SK-N-SH (cell line): ENCODE data around the gene OSBP2. TPM values are rescaled to one million over a fixed set of nuclear protein-coding genes. Genes with fewer than 3 reads are reported as not detected.

Experiments used
- CTCF ChIA-PET: fragments of 300-600, 350-600 bp; formaldehyde crosslinking; extraction: SDS; loops from one replicate; lab custom pipeline; 2021; lab: Yijun Ruan, JAX
- POLR2A ChIA-PET: fragments of 350-600 bp; sonication (Branson Sonifier 250); formaldehyde crosslinking; extraction: SDS; loops from one replicate; lab custom pipeline; 2020; ENCODE audit warnings: antibody characterized with exemption, inconsistent platforms; lab: Yijun Ruan, JAX
- DNase-seq: peaks from one replicate; pipeline ENCODE4 v3.0.0; 2012
- H2AFZ ChIP-seq: fragments of 200-600 bp; sonication (generic); 2 replicates; pipeline ENCODE4 v1.8.1; 2016; ENCODE audit warnings: antibody characterized with exemption, mild to moderate bottlenecking, low read depth
- H3F3A ChIP-seq: fragments of 200-600 bp; sonication (generic); replicated peaks from 2 replicates; pipeline ENCODE3; 2016; ENCODE audit warnings: antibody characterized with exemption, mild to moderate bottlenecking; ENCODE audit not compliant: insufficient read depth
- H3K27ac ChIP-seq, 2 experiments: fragments of 200-500 bp in 1 of 2; fragments of 200-600 bp in 1 of 2; sonication (Bioruptor generic) in 1 of 2; sonication (generic), shearing (Covaris generic) in 1 of 2; 2 replicates each; pipeline versions ENCODE4 v1.5.1 to v1.6.1; 2014 to 2016; ENCODE audit warnings: low read depth in 2 of 2, inconsistent platforms in 1 of 2, low read length in 1 of 2, mild to moderate bottlenecking in 1 of 2, mixed read lengths in 1 of 2
- H3K27me3 ChIP-seq: fragments of 200-600 bp; sonication (generic), shearing (Covaris generic); 2 replicates; pipeline ENCODE4 v1.6.1; 2016; ENCODE audit warnings: mixed run types; ENCODE audit not compliant: insufficient read depth
- H3K36me3 ChIP-seq, 2 experiments: fragments of 200-500 bp in 1 of 2; fragments of 200-600 bp in 1 of 2; sonication (Bioruptor generic) in 1 of 2; sonication (generic) in 1 of 2; replicated peaks in 1 of 2; 2 replicates each; pipeline versions ENCODE3 to v1.5.1; 2014 to 2016; ENCODE audit warnings: low read length in 1 of 2, mild to moderate bottlenecking in 1 of 2; ENCODE audit not compliant: insufficient read depth in 2 of 2, control insufficient read depth in 1 of 2
- H3K4me1 ChIP-seq, 2 experiments: fragments of 200-500 bp in 1 of 2; fragments of 200-600 bp in 1 of 2; sonication (Bioruptor generic) in 1 of 2; sonication (generic), shearing (Covaris generic) in 1 of 2; 2 replicates each; pipeline versions ENCODE4 v1.5.1 to v1.6.1; 2014 to 2016; ENCODE audit warnings: low read depth in 1 of 2, low read length in 1 of 2, mixed run types in 1 of 2; ENCODE audit not compliant: insufficient read depth in 2 of 2, control insufficient read depth in 1 of 2
- H3K4me2 ChIP-seq: fragments of 200-600 bp; sonication (generic), shearing (Covaris generic); 2 replicates; pipeline ENCODE4 v1.6.1; 2017; ENCODE audit warnings: mixed run types
- H3K4me3 ChIP-seq, 2 experiments: fragments of 200-500 bp in 1 of 2; fragments of 200-600 bp in 1 of 2; sonication (Bioruptor generic) in 1 of 2; sonication (generic), shearing (Covaris generic) in 1 of 2; 2 replicates each; pipeline versions ENCODE4 v1.5.1 to v1.8.1; 2014 to 2016; ENCODE audit warnings: low read depth in 2 of 2, inconsistent platforms in 1 of 2, low read length in 1 of 2, mild to moderate bottlenecking in 1 of 2, mixed read lengths in 1 of 2, moderate library complexity in 1 of 2
- H3K79me2 ChIP-seq: fragments of 200-600 bp; sonication (generic); 2 replicates; pipeline ENCODE4 v1.8.1; 2017; ENCODE audit warnings: mild to moderate bottlenecking; ENCODE audit not compliant: insufficient read depth
- H3K9ac ChIP-seq: fragments of 200-600 bp; sonication (generic); 2 replicates; pipeline ENCODE4 v1.6.1; 2017; ENCODE audit warnings: mixed run types
- H3K9me2 ChIP-seq: fragments of 200-600 bp; sonication (generic); 2 replicates; pipeline ENCODE4 v1.6.1; 2017; ENCODE audit warnings: mixed run types
- H3K9me3 ChIP-seq: fragments of 200-600 bp; sonication (generic); 2 replicates; pipeline ENCODE4 v1.6.1; 2017; ENCODE audit warnings: mixed run types, mild to moderate bottlenecking, moderate library complexity
- H4K20me1 ChIP-seq: fragments of 200-600 bp; sonication (generic); 2 replicates; pipeline ENCODE4 v1.6.1; 2017; ENCODE audit warnings: mild to moderate bottlenecking, mixed run types; ENCODE audit not compliant: insufficient read depth
- EZH2phosphoT487 ChIP-seq: fragments of 200-600 bp; sonication (generic); IDR thresholded peaks from 2 replicates; pipeline ENCODE4 v1.6.1; 2017; ENCODE audit warnings: low read depth, mixed run types, mild to moderate bottlenecking, antibody characterized with exemption, moderate library complexity, borderline replicate concordance
- GABPA ChIP-seq: IDR thresholded peaks from 2 replicates; pipeline ENCODE4 v1.4.0; 2012; ENCODE audit warnings: low read depth, mild to moderate bottlenecking
- GATA2 ChIP-seq: sonication (generic); formaldehyde crosslinking; IDR thresholded peaks from 2 replicates; pipeline ENCODE4 v1.5.0; 2020; ENCODE audit warnings: mild to moderate bottlenecking, missing genetic modification reagents
- MEF2A ChIP-seq: IDR thresholded peaks from 2 replicates; pipeline ENCODE4 v1.4.0; 2012; ENCODE audit warnings: low read depth, borderline replicate concordance
- POLR2AphosphoS5 ChIP-seq: IDR thresholded peaks from 2 replicates; pipeline ENCODE4 v1.6.1; 2012; ENCODE audit warnings: low read depth, low read length
- RXRA ChIP-seq: IDR thresholded peaks from 2 replicates; pipeline ENCODE4 v1.4.0; 2012; ENCODE audit warnings: low read depth, mild to moderate bottlenecking, borderline replicate concordance
- SIN3A ChIP-seq: IDR thresholded peaks from 2 replicates; pipeline ENCODE4 v1.6.1; 2012; ENCODE audit warnings: low read depth, mild to moderate bottlenecking, low read length, moderate library complexity, borderline replicate concordance
- TAF1 ChIP-seq: IDR thresholded peaks from 2 replicates; pipeline ENCODE4 v1.6.1; 2012; ENCODE audit warnings: low read depth, mild to moderate bottlenecking, low read length, moderate library complexity, borderline replicate concordance
- TCF12 ChIP-seq: IDR thresholded peaks from 2 replicates; pipeline ENCODE4 v1.4.0; 2012
- TEAD4 ChIP-seq: IDR thresholded peaks from 2 replicates; pipeline ENCODE4 v1.4.0; 2012; ENCODE audit warnings: mild to moderate bottlenecking, borderline replicate concordance; ENCODE audit not compliant: insufficient read depth
- WGBS: methylation state at CpG from one replicate; pipeline ENCODE4 v1.1.6; 2017; ENCODE audit warnings: low lambda C conversion rate; 5-methylcytosine and 5-hydroxymethylcytosine counted together
- polyA plus RNA-seq, 3 experiments: library from polyadenylated mRNA; depleted of rRNA; stranded (reverse); fragments of >200 nt; gene quantifications; 2 replicates each; pipeline ENCODE4 v1.2.3, GENCODE V29; 2012
- TF ChIP-seq, protein P1 (sequence below): fragments of 150-350 bp; IDR thresholded peaks from 2 replicates; pipeline ENCODE4 v1.6.1; 2017; ENCODE audit warnings: antibody characterized with exemption, low read length, low read depth, borderline replicate concordance
- TF ChIP-seq, protein P2 (sequence below): IDR thresholded peaks from 2 replicates; pipeline ENCODE4 v1.4.0; 2012; ENCODE audit warnings: low read depth
- TF ChIP-seq, protein P3 (sequence below): fragments of 150-350 bp; IDR thresholded peaks from 2 replicates; pipeline ENCODE4 v1.6.1; 2016; ENCODE audit warnings: mild to moderate bottlenecking, low read depth, low read length

The OSBP2 gene
- polyA plus RNA-seq, 1 of the 3 experiments (the other 2 are of a cell fraction), result 3.1 TPM

DNA sequence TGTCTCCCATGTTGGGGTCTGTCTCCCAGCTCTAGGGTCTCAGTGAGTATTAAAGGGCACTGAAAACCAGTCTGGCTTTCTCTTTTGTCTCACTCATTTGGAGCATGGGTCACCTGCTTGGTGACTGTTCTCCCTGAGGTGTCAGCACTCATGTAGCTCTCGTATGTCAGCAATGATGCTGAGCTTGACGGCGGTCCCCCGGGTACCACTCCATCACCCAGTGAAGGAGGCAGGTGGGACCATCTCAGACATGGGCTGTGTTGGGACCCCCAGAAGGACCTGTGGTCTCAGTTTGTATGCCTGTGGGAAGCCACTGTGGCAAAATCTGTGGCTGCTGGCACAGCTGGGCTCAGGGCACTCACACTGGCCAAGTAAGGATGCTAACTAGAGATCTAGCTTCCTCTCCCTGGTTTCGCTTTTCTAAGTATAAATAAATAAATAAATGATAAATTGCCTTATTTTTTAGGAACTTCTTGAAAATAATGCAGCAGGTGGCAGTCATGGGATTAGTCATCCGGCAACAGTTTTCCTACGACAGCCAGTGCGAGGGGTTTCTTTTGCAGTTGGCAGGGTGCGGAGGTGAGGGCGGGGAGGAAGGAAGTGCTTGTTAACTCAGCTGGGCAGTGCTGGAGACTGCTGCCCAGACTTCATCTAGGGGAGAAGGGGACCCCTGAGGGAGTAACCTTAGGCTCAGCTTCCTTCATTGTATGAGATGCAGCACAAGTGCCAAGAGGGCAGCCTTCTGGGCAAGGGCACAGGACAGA, 48.8 kb downstream of the OSBP2 start:
- Histone ChIP-seq H3K27ac (no peak overlapping the region), H3K36me3 (no peaks in the 10 kb centered on the region), H3K9ac (no peak overlapping the region), H3K9me3 (no peaks in the 10 kb centered on the region), H3K4me1 (no peaks in the 10 kb centered on the region), H3K9me2 (no peaks in the 10 kb centered on the region), H3K27me3 (no peaks in the 10 kb centered on the region), H3K79me2 (no peaks in the 10 kb centered on the region), H3K4me3 (no peak overlapping the region), H2AFZ (no peak overlapping the region), H3K4me2 (no peak overlapping the region), H4K20me1 (no peaks in the 10 kb centered on the region), H3F3A (no peaks in the 10 kb centered on the region)
- no peak for TF ChIP-seq TEAD4
- TF ChIP-seq GABPA, result no peak
- DNase-seq, result no peak
- ChIA-PET CTCF (interaction anchor here (0.6 to 2.9 kb wide), 5 partner anchors 11 to 457 kb away, joined by 3 to 12 read pairs (median 3); no protein-coding TSS in a partner anchor), POLR2A (interaction anchor here (0.6 kb wide), 1 partner anchor 88 kb away, joined by 3 read pairs; no protein-coding TSS in a partner anchor)
- 97% methylated on average over 10 of the region's 10 CpGs for WGBS

DNA sequence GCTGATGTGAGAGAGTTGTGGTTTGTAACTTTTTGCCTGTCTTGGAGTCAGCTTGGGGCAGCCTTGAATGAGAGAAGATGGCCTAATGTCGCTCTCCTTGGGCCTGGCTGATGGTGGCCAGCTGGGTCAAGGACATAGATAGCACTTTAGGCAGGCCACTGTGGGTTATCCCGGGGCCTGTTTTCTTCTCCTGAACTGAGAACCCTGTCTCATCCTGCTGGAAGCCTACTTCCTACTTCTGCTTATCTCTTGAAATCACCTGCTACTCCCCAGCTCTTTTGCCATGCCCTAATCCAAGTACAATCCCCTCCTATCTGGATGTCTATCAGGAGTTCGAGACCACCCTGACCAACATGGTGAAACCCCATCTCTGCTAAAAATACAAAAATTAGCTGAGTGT, 49.5 kb downstream of the OSBP2 start:
- Histone ChIP-seq H3K79me2 (no peaks in the 10 kb centered on the region), H3K4me3 (no peak overlapping the region), H3K4me1 (no peaks in the 10 kb centered on the region), H3K9me2 (no peaks in the 10 kb centered on the region), H3K27ac (no peak overlapping the region), H3F3A (no peaks in the 10 kb centered on the region), H2AFZ (no peak overlapping the region), H3K9me3 (no peaks in the 10 kb centered on the region), H3K9ac (no peak overlapping the region), H4K20me1 (no peaks in the 10 kb centered on the region), H3K36me3 (no peaks in the 10 kb centered on the region), H3K27me3 (no peaks in the 10 kb centered on the region), H3K4me2 (no peak overlapping the region)
- WGBS, result 75% methylated on average over 1 of the region's 3 CpGs
- TF ChIP-seq MEF2A, result no peak
- TF ChIP-seq POLR2AphosphoS5, result no peak
- TF ChIP-seq, protein P1, sequence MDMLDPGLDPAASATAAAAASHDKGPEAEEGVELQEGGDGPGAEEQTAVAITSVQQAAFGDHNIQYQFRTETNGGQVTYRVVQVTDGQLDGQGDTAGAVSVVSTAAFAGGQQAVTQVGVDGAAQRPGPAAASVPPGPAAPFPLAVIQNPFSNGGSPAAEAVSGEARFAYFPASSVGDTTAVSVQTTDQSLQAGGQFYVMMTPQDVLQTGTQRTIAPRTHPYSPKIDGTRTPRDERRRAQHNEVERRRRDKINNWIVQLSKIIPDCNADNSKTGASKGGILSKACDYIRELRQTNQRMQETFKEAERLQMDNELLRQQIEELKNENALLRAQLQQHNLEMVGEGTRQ, result no peak
- TF ChIP-seq, protein P2, sequence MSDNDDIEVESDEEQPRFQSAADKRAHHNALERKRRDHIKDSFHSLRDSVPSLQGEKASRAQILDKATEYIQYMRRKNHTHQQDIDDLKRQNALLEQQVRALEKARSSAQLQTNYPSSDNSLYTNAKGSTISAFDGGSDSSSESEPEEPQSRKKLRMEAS, result no peak
- TF ChIP-seq TCF12, result no peak
- ChIA-PET CTCF (interaction anchor here (1.1 to 2.9 kb wide), 2 partner anchors 11 to 177 kb away, joined by 3 to 12 read pairs; no protein-coding TSS in a partner anchor), POLR2A (interaction anchor here (0.6 kb wide), 1 partner anchor 89 kb away, joined by 3 read pairs; no protein-coding TSS in a partner anchor)
- no peak for DNase-seq

DNA sequence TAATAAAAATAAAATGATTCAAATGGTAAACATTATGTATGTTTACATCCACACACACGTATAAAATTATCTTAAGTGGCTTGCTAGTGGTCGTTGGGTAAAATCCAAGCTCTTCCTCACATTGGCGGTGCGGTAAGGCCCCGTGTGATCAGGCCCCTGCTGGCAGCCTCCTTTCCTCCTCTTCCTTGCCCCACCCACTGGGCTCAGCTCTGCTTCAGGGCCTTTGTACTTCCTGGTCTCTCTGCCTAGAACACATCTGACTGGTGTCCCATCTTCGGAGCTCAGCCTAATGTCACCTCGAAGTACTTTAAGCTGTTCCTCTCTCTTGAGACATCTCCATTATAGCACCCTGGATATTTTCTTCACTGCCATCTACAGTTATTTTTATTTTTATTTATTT, 52.8 kb downstream of the OSBP2 start:
- Histone ChIP-seq H3K4me1 (no peaks in the 10 kb centered on the region), H3K27me3 (no peaks in the 10 kb centered on the region), H3K4me2 (no peak overlapping the region), H3K9me2 (no peaks in the 10 kb centered on the region), H3K9ac (no peak overlapping the region), H3K27ac (no peak overlapping the region), H3K4me3 (no peak overlapping the region), H4K20me1 (no peaks in the 10 kb centered on the region), H3F3A (no peaks in the 10 kb centered on the region), H3K36me3 (no peaks in the 10 kb centered on the region), H2AFZ (no peak overlapping the region), H3K9me3 (no peaks in the 10 kb centered on the region), H3K79me2 (no peaks in the 10 kb centered on the region)
- CTCF ChIA-PET, result interaction anchor here (0.8 to 2.1 kb wide), 7 partner anchors 8 to 174 kb away, joined by 3 to 5 read pairs (median 3); partner anchors contain the start of gene SLC35E4
- WGBS, result 95% methylated on average over 7 of the region's 7 CpGs
- no peak for DNase-seq
- POLR2A ChIA-PET, result no interaction called here
- TF ChIP-seq, protein P2, result no peak
- no peak for TF ChIP-seq MEF2A
- no peak for TF ChIP-seq TAF1
- TF ChIP-seq EZH2phosphoT487, result no peak
- no peak for TF ChIP-seq RXRA
- no peak for TF ChIP-seq SIN3A
- TF ChIP-seq, protein P3, sequence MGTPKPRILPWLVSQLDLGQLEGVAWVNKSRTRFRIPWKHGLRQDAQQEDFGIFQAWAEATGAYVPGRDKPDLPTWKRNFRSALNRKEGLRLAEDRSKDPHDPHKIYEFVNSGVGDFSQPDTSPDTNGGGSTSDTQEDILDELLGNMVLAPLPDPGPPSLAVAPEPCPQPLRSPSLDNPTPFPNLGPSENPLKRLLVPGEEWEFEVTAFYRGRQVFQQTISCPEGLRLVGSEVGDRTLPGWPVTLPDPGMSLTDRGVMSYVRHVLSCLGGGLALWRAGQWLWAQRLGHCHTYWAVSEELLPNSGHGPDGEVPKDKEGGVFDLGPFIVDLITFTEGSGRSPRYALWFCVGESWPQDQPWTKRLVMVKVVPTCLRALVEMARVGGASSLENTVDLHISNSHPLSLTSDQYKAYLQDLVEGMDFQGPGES, result no peak
- TF ChIP-seq POLR2AphosphoS5, result no peak
- no peak for TF ChIP-seq GATA2 (CRISPR knock-in tag)
